Measurements from ENCODE around the gene TRPC4AP. TPM values are rescaled to one million over a fixed set of nuclear protein-coding genes. Genes with fewer than 3 reads are reported as not detected.

TRPC4AP gene
- total RNA-seq, 1 experiment from 2014 or later = 48.6 TPM

DNA sequence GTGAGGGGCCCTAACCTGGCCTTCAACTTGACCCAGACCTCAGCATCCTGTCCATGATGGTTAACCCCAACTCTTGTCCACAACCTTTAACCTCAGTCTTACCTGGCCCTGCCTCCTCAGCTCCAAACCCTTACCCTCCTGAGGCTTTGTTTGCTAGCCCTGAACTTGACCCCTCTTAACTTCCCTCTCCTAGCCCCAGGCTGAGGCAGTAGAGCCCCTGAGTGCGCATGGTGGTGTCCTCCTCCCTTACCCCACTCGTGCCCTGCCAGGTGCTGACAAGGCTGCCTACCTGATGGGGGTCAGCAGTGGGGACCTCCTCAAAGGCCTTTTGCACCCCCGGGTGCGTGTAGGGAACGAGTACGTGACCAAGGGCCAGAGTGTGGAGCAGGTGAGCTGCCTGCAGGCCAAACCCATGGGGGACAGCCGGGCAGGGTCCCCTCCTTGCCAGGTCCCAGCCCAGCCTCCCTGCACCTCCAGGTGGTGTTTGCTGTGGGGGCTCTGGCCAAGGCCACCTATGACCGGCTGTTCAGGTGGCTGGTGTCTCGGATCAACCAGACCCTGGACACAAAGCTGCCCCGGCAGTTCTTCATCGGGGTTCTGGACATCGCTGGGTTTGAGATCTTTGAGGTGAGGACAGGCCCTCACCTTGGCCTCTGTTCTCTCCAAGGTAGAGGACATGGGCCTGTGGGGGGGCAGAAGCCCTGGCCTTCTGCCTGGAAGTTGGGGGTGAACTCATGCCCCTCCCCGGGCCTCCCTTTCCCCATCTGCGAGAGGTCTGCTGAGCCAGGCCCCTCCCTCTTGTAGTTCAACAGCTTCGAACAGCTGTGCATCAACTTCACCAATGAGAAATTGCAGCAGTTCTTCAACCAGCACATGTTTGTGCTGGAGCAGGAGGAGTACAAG, 105.1 kb downstream of the TRPC4AP start:
- H3K4me3 ChIP-seq (replicated peaks in 1 of 2; ENCODE audit: low read depth in 1 of 2, low read length in 2 of 2) = no peak overlapping the region
- H3K4me1 ChIP-seq (ENCODE audit: control insufficient read depth in 1 of 2, insufficient read depth in 2 of 2, low read length in 2 of 2) = peaks cover 0 to 4% of the 10 kb centered on the region in 2 experiments; a peak in 1 of 4 replicates
- H4K20me1 ChIP-seq (ENCODE audit: insufficient read depth) = no peaks in the 10 kb centered on the region
- CTCF ChIA-PET = no interaction called here
- POLR2A ChIA-PET = no interaction called here
- no peak for TF ChIP-seq EZH2phosphoT487 (IDR thresholded peaks at IDR 0.05; ENCODE audit: borderline replicate concordance)
- TF ChIP-seq JUND (IDR thresholded peaks at IDR 0.05) = no peak
- TF ChIP-seq POLR2AphosphoS5 (IDR thresholded peaks at IDR 0.05; ENCODE audit: low read depth, low read length) = no peak
- TF ChIP-seq, protein P1, sequence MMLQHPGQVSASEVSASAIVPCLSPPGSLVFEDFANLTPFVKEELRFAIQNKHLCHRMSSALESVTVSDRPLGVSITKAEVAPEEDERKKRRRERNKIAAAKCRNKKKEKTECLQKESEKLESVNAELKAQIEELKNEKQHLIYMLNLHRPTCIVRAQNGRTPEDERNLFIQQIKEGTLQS (IDR thresholded peaks at IDR 0.05) = no peak
- no peak for TF ChIP-seq POLR2A (IDR thresholded peaks at IDR 0.05; ENCODE audit: borderline replicate concordance, extremely low read depth, insufficient read depth, insufficient read length)
- TF ChIP-seq, protein P2, sequence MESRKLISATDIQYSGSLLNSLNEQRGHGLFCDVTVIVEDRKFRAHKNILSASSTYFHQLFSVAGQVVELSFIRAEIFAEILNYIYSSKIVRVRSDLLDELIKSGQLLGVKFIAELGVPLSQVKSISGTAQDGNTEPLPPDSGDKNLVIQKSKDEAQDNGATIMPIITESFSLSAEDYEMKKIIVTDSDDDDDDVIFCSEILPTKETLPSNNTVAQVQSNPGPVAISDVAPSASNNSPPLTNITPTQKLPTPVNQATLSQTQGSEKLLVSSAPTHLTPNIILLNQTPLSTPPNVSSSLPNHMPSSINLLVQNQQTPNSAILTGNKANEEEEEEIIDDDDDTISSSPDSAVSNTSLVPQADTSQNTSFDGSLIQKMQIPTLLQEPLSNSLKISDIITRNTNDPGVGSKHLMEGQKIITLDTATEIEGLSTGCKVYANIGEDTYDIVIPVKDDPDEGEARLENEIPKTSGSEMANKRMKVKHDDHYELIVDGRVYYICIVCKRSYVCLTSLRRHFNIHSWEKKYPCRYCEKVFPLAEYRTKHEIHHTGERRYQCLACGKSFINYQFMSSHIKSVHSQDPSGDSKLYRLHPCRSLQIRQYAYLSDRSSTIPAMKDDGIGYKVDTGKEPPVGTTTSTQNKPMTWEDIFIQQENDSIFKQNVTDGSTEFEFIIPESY (IDR thresholded peaks at IDR 0.05; ENCODE audit: extremely low read depth, insufficient replicate concordance, low read length) = no peak
- TF ChIP-seq, protein P3, sequence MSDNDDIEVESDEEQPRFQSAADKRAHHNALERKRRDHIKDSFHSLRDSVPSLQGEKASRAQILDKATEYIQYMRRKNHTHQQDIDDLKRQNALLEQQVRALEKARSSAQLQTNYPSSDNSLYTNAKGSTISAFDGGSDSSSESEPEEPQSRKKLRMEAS (IDR thresholded peaks at IDR 0.05) = no peak
- TF ChIP-seq, protein P4, sequence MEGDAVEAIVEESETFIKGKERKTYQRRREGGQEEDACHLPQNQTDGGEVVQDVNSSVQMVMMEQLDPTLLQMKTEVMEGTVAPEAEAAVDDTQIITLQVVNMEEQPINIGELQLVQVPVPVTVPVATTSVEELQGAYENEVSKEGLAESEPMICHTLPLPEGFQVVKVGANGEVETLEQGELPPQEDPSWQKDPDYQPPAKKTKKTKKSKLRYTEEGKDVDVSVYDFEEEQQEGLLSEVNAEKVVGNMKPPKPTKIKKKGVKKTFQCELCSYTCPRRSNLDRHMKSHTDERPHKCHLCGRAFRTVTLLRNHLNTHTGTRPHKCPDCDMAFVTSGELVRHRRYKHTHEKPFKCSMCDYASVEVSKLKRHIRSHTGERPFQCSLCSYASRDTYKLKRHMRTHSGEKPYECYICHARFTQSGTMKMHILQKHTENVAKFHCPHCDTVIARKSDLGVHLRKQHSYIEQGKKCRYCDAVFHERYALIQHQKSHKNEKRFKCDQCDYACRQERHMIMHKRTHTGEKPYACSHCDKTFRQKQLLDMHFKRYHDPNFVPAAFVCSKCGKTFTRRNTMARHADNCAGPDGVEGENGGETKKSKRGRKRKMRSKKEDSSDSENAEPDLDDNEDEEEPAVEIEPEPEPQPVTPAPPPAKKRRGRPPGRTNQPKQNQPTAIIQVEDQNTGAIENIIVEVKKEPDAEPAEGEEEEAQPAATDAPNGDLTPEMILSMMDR (IDR thresholded peaks at IDR 0.05 in 2 of 3, conservative IDR thresholded peaks at IDR 0.05 in 1 of 3; ENCODE audit: borderline replicate concordance in 1 of 3, insufficient read depth in 1 of 3, low read depth in 2 of 3, low read length in 2 of 3) = no peak
- no peak for TF ChIP-seq SIN3A (IDR thresholded peaks at IDR 0.05; ENCODE audit: low read depth)
- no peak for TF ChIP-seq CBX3 (IDR thresholded peaks at IDR 0.05; ENCODE audit: low read depth)
- TF ChIP-seq, protein P5, sequence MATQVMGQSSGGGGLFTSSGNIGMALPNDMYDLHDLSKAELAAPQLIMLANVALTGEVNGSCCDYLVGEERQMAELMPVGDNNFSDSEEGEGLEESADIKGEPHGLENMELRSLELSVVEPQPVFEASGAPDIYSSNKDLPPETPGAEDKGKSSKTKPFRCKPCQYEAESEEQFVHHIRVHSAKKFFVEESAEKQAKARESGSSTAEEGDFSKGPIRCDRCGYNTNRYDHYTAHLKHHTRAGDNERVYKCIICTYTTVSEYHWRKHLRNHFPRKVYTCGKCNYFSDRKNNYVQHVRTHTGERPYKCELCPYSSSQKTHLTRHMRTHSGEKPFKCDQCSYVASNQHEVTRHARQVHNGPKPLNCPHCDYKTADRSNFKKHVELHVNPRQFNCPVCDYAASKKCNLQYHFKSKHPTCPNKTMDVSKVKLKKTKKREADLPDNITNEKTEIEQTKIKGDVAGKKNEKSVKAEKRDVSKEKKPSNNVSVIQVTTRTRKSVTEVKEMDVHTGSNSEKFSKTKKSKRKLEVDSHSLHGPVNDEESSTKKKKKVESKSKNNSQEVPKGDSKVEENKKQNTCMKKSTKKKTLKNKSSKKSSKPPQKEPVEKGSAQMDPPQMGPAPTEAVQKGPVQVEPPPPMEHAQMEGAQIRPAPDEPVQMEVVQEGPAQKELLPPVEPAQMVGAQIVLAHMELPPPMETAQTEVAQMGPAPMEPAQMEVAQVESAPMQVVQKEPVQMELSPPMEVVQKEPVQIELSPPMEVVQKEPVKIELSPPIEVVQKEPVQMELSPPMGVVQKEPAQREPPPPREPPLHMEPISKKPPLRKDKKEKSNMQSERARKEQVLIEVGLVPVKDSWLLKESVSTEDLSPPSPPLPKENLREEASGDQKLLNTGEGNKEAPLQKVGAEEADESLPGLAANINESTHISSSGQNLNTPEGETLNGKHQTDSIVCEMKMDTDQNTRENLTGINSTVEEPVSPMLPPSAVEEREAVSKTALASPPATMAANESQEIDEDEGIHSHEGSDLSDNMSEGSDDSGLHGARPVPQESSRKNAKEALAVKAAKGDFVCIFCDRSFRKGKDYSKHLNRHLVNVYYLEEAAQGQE (IDR thresholded peaks at IDR 0.05; ENCODE audit: low read depth) = no peak
- H2AFZ ChIP-seq (ENCODE audit: low read depth, low read length, poor library complexity, severe bottlenecking) = no peak overlapping the region
- no TSS peak for BruUV-seq (replicated peaks)
- no peaks in the 10 kb centered on the region for H3K79me2 ChIP-seq (ENCODE audit: insufficient read depth, low read length)
- H3K4me2 ChIP-seq (ENCODE audit: low read length) = no peak overlapping the region
- no peaks in the 10 kb centered on the region for H3K27me3 ChIP-seq (ENCODE audit: insufficient read depth, low read length)
- DNase-seq (ENCODE audit: low read depth, low spot score) (no peak), ATAC-seq (no peak)
- no peaks in the 10 kb centered on the region for H3K9me3 ChIP-seq (ENCODE audit: control insufficient read depth in 1 of 2, insufficient read depth in 1 of 2, low read depth in 1 of 2, low read length in 2 of 2)
- intact Hi-C loops (cut with micrococcal nuclease) = no loop called here
- H3K36me3 ChIP-seq (ENCODE audit: control insufficient read depth in 1 of 2, insufficient read depth in 2 of 2, low read length in 2 of 2) = no peaks in the 10 kb centered on the region
- no peak overlapping the region for H3K27ac ChIP-seq (ENCODE audit: low read depth, low read length)
- RAD21 ChIA-PET (ENCODE audit: low non-redundant PET in 1 of 2, low total read pairs in 2 of 2, uncharacterized antibody in 2 of 2, unreplicated experiment in 2 of 2) = interaction anchor here in 1 of 2 experiments (0.6 kb wide), 1 partner anchor 292 kb away, joined by 4 read pairs; no protein-coding TSS in a partner anchor
- H3K9me2 ChIP-seq (ENCODE audit: insufficient read depth) = no peaks in the 10 kb centered on the region
- H3K9ac ChIP-seq (ENCODE audit: low read length) = no peak overlapping the region
